Measurements from ENCODE around the gene GRID1.

GRID1 gene

DNA sequence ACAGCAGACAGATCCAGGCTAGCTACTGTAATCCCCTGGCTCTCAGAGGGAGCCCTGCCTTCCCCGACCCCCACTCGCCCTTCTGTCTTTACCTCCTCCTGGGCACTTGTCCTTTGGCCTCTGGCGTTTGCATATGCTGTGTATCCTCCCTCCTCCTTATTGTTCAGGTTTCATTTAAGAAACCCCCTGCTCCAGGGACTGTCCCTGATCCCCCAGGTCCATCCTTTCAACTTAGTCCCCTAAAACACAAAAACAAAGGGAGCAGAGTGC lies 25.7 kb downstream of the GRID1 start:
- ATAC-seq (ENCODE audit: low read depth) (no peak), DNase-seq (ENCODE audit: low spot score) (no peak)
- Histone ChIP-seq H3K27me3 (ENCODE audit: insufficient read depth, poor library complexity, severe bottlenecking) (no peaks in the 10 kb centered on the region), H3K36me3 (ENCODE audit: low read depth) (no peaks in the 10 kb centered on the region), H3K4me3 (ENCODE audit: severe bottlenecking) (no peak overlapping the region), H3K27ac (ENCODE audit: poor library complexity, severe bottlenecking) (no peak overlapping the region), H3K4me1 (ENCODE audit: insufficient read depth, poor library complexity, severe bottlenecking) (peaks cover 4% of the 10 kb centered on the region), H3K9me3 (ENCODE audit: severe bottlenecking) (no peaks in the 10 kb centered on the region)
- TF ChIP-seq, protein P1, sequence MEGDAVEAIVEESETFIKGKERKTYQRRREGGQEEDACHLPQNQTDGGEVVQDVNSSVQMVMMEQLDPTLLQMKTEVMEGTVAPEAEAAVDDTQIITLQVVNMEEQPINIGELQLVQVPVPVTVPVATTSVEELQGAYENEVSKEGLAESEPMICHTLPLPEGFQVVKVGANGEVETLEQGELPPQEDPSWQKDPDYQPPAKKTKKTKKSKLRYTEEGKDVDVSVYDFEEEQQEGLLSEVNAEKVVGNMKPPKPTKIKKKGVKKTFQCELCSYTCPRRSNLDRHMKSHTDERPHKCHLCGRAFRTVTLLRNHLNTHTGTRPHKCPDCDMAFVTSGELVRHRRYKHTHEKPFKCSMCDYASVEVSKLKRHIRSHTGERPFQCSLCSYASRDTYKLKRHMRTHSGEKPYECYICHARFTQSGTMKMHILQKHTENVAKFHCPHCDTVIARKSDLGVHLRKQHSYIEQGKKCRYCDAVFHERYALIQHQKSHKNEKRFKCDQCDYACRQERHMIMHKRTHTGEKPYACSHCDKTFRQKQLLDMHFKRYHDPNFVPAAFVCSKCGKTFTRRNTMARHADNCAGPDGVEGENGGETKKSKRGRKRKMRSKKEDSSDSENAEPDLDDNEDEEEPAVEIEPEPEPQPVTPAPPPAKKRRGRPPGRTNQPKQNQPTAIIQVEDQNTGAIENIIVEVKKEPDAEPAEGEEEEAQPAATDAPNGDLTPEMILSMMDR (IDR thresholded peaks at IDR 0.05; ENCODE audit: poor library complexity, severe bottlenecking): no peak

DNA sequence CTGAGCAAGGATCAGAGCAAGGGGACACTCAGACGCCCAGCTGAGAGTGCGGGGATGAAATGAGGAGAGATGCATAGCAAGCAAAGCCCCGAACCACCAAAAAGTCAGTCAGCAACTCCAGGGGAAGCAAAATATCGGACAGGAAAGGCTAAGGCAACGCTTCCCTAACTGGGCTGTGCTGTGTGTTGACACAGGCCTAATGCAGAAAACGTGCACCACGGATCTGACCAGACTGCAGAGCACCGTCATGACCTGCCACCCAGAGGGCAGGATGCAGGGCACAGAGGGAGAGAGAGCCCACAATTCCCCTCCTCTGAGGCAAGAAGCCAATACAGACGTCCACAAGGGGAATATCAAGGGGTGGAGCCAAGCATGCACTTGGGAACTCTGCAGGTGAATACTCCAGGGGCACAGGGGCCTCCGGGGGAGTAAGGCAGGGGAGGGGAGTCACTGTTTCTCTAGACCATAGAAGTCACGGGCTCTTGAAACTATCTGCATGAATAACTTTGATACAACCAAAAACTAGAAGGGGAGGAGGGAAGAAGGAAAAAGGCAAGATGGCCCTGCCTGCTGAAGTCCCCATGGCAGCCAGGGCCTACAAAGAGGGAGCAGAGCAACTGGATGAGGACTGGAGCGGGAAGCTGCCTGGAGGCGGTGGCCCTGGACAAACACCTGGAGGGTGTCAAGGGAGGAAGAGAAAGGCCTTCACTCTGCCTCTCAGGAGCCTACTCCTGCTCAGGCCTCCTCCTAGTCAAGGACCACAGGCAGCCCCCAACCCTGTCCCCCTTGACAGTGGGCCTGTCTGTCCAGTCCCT lies 26.2 kb downstream of the GRID1 start:
- Histone ChIP-seq H3K4me1 (ENCODE audit: insufficient read depth, poor library complexity, severe bottlenecking) (no peaks in the 10 kb centered on the region), H3K4me3 (ENCODE audit: severe bottlenecking) (no peak overlapping the region), H3K9me3 (ENCODE audit: severe bottlenecking) (no peaks in the 10 kb centered on the region), H3K36me3 (ENCODE audit: low read depth) (no peaks in the 10 kb centered on the region), H3K27ac (ENCODE audit: poor library complexity, severe bottlenecking) (no peak overlapping the region), H3K27me3 (ENCODE audit: insufficient read depth, poor library complexity, severe bottlenecking) (no peaks in the 10 kb centered on the region)
- DNase-seq (ENCODE audit: low spot score): peak; percentile 31
- TF ChIP-seq, protein P1 (IDR thresholded peaks at IDR 0.05; ENCODE audit: poor library complexity, severe bottlenecking): no peak
- ATAC-seq (ENCODE audit: low read depth): no peak

DNA sequence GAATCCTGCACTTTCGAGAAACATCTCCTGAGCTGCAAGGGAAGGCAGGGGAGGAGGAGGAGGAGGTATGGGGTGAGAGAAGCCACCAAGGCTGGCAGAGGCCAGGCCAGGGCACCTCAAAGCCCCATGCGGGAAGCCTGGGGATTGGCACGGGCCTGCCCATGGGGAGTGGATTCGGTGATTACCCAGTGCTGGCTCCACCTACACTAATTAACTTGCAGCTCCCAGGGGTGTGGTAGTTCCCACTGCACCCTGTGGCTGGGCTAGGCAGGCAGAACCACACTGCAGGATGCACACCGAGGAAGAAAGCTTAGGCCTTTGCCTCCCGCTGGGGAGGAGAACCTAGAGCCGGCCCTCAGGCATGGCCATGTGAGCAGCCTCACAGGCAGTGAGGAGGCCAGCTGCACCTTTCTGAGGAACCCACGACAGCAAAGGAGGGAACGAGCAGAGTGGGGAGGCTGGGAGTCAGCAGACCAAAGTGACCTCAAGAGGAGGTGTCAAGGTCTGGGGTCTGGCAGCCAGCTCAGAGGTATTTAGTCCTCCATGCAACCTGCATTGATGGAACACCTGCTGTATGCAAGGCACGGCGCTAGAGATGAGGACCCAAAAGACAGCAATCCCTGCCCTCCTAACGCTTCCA lies 27.2 kb downstream of the GRID1 start:
- TF ChIP-seq, protein P1 (IDR thresholded peaks at IDR 0.05; ENCODE audit: poor library complexity, severe bottlenecking): no peak
- Histone ChIP-seq H3K9me3 (ENCODE audit: severe bottlenecking) (no peaks in the 10 kb centered on the region), H3K4me3 (ENCODE audit: severe bottlenecking) (no peak overlapping the region), H3K36me3 (ENCODE audit: low read depth) (no peaks in the 10 kb centered on the region), H3K4me1 (ENCODE audit: insufficient read depth, poor library complexity, severe bottlenecking) (no peaks in the 10 kb centered on the region), H3K27ac (ENCODE audit: poor library complexity, severe bottlenecking) (no peak overlapping the region), H3K27me3 (ENCODE audit: insufficient read depth, poor library complexity, severe bottlenecking) (no peaks in the 10 kb centered on the region)
- ATAC-seq (ENCODE audit: low read depth) (no peak), DNase-seq (ENCODE audit: low spot score) (peak; percentile 33)

DNA sequence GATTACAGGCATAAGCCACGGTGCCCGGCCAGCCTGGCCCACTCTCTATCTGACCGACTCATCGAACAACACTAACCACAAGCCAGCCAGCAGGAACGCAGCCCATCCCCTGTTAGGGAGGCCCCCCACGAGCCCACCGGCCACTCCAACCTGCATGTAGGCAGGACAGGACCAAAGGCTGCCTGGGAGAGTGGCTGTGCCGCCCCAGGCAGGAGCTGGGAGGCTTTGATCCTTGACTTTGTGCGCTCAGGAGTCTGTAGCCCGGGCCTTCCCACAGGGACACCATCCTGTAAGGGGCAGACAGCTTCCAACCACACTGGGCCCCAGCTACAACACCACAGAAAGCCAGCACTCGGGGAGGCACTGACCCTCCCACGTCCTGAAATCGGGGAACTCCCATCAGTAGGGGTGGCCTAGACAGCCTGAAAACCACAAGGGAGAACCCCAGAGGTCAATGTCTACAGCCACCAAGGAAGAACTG lies 29.4 kb downstream of the GRID1 start:
- Histone ChIP-seq H3K9me3 (ENCODE audit: severe bottlenecking) (no peaks in the 10 kb centered on the region), H3K27ac (ENCODE audit: poor library complexity, severe bottlenecking) (no peak overlapping the region), H3K36me3 (ENCODE audit: low read depth) (no peaks in the 10 kb centered on the region), H3K4me1 (ENCODE audit: insufficient read depth, poor library complexity, severe bottlenecking) (no peaks in the 10 kb centered on the region), H3K4me3 (ENCODE audit: severe bottlenecking) (no peak overlapping the region), H3K27me3 (ENCODE audit: insufficient read depth, poor library complexity, severe bottlenecking) (no peaks in the 10 kb centered on the region)
- TF ChIP-seq, protein P1 (IDR thresholded peaks at IDR 0.05; ENCODE audit: poor library complexity, severe bottlenecking): no peak
- DNase-seq (ENCODE audit: low spot score) (peak; percentile 41), ATAC-seq (ENCODE audit: low read depth) (no peak)

DNA sequence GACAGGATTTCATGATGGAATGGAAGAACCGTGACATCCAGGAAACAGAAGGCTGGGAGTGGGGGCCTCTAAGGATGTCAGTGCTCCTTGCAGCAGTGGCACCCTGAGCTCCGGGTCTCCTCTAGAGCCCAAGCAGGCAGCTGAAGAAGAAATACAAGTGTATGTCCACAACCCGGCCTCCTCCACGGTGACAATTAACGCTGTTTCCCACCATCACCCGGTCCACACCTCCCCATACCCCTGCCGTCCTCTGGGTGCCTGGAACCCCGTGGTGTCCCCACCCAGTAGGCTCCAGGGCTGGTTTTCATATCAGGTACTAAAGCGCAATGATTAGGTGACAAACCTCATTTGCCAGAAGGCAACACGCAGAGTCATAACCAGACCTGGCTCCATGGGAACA lies 30.3 kb downstream of the GRID1 start:
- Histone ChIP-seq H3K36me3 (ENCODE audit: low read depth) (no peaks in the 10 kb centered on the region), H3K9me3 (ENCODE audit: severe bottlenecking) (no peaks in the 10 kb centered on the region), H3K4me3 (ENCODE audit: severe bottlenecking) (no peak overlapping the region), H3K4me1 (ENCODE audit: insufficient read depth, poor library complexity, severe bottlenecking) (no peaks in the 10 kb centered on the region), H3K27me3 (ENCODE audit: insufficient read depth, poor library complexity, severe bottlenecking) (no peaks in the 10 kb centered on the region), H3K27ac (ENCODE audit: poor library complexity, severe bottlenecking) (no peak overlapping the region)
- TF ChIP-seq, protein P1 (IDR thresholded peaks at IDR 0.05; ENCODE audit: poor library complexity, severe bottlenecking): no peak
- ATAC-seq (ENCODE audit: low read depth) (no peak), DNase-seq (ENCODE audit: low spot score) (peak; percentile 35)
